ENCODE measurements around the gene ZNF385B.

DNA sequence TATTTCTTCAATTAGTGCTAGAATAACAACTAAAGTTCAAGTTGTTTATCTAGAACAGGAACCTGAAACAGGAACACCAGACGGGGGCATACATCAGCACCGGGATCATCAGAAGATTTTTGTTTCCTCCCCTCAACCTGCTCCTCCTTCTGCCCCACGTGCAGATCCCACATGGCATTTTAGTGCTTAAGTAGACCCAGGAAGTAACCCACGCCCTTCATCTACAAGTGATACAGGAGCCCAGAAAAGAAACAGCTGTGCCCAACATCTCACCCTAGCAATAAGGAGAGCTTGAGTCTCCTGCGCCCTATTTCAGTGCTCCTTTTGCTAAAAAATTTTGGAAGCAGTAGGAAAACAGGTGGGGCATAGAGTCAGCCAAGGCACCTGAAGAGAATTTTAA is 5.2 kb downstream of the ZNF385B start:
- no peak for TF ChIP-seq POLR2A (IDR thresholded peaks at IDR 0.05)
- TF ChIP-seq, protein P1, sequence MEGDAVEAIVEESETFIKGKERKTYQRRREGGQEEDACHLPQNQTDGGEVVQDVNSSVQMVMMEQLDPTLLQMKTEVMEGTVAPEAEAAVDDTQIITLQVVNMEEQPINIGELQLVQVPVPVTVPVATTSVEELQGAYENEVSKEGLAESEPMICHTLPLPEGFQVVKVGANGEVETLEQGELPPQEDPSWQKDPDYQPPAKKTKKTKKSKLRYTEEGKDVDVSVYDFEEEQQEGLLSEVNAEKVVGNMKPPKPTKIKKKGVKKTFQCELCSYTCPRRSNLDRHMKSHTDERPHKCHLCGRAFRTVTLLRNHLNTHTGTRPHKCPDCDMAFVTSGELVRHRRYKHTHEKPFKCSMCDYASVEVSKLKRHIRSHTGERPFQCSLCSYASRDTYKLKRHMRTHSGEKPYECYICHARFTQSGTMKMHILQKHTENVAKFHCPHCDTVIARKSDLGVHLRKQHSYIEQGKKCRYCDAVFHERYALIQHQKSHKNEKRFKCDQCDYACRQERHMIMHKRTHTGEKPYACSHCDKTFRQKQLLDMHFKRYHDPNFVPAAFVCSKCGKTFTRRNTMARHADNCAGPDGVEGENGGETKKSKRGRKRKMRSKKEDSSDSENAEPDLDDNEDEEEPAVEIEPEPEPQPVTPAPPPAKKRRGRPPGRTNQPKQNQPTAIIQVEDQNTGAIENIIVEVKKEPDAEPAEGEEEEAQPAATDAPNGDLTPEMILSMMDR (IDR thresholded peaks at IDR 0.05), result no peak

Measured in body of pancreas (tissue), 4 donors.